IMR-90 (cell line): ENCODE data around the gene F12. TPM values are rescaled to one million over a fixed set of nuclear protein-coding genes. Genes with fewer than 3 reads are reported as not detected.
A peak's percentile ranks its signal among the peaks of the same experiment; 100 is the strongest.

Experiments
- ATAC-seq: fragments of 200-7000 bp; cut with Tn5 transposase; 2 replicates; pipeline ENCODE4 v1.9.1; 2020; ENCODE audit warnings: low read depth, mild to moderate bottlenecking, moderate library complexity
- BruUV-seq: library from RNA; stranded (reverse); fragments of 400-500 nt; replicated peaks from 2 replicates; lab custom pipeline; 2021; lab: Mats Ljungman, UMichigan
- CTCF ChIA-PET: fragments of 300-600 bp; formaldehyde crosslinking; extraction: SDS; loops from one replicate; lab custom pipeline; 2021; ENCODE audit warnings: antibody characterized with exemption; lab: Yijun Ruan, JAX
- POLR2A ChIA-PET: fragments of 300-600 bp; sonication (Branson Sonifier 250); formaldehyde crosslinking; loops from one replicate; lab custom pipeline; 2022; ENCODE audit warnings: antibody characterized with exemption; ENCODE audit not compliant: unreplicated experiment; lab: Charles Lee
- DNase-seq: peaks from one replicate; pipeline ENCODE4 v3.0.0; 2013
- H2AFZ ChIP-seq: replicated peaks from 2 replicates; pipeline ENCODE3; 2013; ENCODE audit warnings: low read length, mild to moderate bottlenecking; ENCODE audit not compliant: poor library complexity
- H2AK5ac ChIP-seq: 2 replicates; pipeline ENCODE4 v1.6.1; 2013; ENCODE audit warnings: low read depth, low read length, inconsistent platforms
- H2AK9ac ChIP-seq: replicated peaks from 2 replicates; pipeline ENCODE3; 2013; ENCODE audit warnings: mild to moderate bottlenecking, low read depth, low read length, moderate library complexity; ENCODE audit not compliant: poor library complexity
- H2BK120ac ChIP-seq: 2 replicates; pipeline ENCODE4 v1.6.1; 2013; ENCODE audit warnings: low read depth, low read length, inconsistent platforms
- H2BK15ac ChIP-seq: 3 replicates; pipeline ENCODE4 v1.6.1; 2013; ENCODE audit warnings: low read depth, low read length, inconsistent platforms
- H2BK20ac ChIP-seq: 2 replicates; pipeline ENCODE4 v1.6.1; 2013; ENCODE audit warnings: low read depth, mild to moderate bottlenecking, inconsistent platforms, low read length, moderate library complexity
- H2BK5ac ChIP-seq: 2 replicates; pipeline ENCODE4 v1.6.1; 2013; ENCODE audit warnings: mild to moderate bottlenecking, low read depth, low read length, inconsistent platforms; ENCODE audit not compliant: poor library complexity, severe bottlenecking
- H3K14ac ChIP-seq: replicated peaks from 2 replicates; pipeline ENCODE4 v1.6.1; 2013; ENCODE audit warnings: low read depth, low read length, inconsistent platforms
- H3K18ac ChIP-seq: 2 replicates; pipeline ENCODE4 v1.6.1; 2013; ENCODE audit warnings: low read depth, low read length, control low read depth
- H3K23ac ChIP-seq: 2 replicates; pipeline ENCODE4 v1.6.1; 2013; ENCODE audit warnings: low read depth, low read length, inconsistent platforms
- H3K27ac ChIP-seq: 2 replicates; pipeline ENCODE4 v1.5.1; 2013; ENCODE audit warnings: mild to moderate bottlenecking, control low read depth, low read length; ENCODE audit not compliant: insufficient read depth
- H3K27me3 ChIP-seq: 2 replicates; pipeline ENCODE4 v1.6.1; 2013; ENCODE audit warnings: low read length; ENCODE audit not compliant: control insufficient read depth, insufficient read depth
- H3K36me3 ChIP-seq: 2 replicates; pipeline ENCODE4 v1.6.1; 2013; ENCODE audit warnings: low read length, mixed read lengths; ENCODE audit not compliant: control insufficient read depth, insufficient read depth
- H3K4ac ChIP-seq: 2 replicates; pipeline ENCODE4 v1.6.1; 2013; ENCODE audit warnings: low read depth, low read length, inconsistent platforms
- H3K4me1 ChIP-seq: 2 replicates; pipeline ENCODE4 v1.6.1; 2013; ENCODE audit warnings: low read length, mixed read lengths; ENCODE audit not compliant: control insufficient read depth, insufficient read depth
- H3K4me2 ChIP-seq: 2 replicates; pipeline ENCODE4 v1.6.1; 2013; ENCODE audit warnings: low read depth, mild to moderate bottlenecking, control low read depth, low read length, moderate library complexity
- H3K4me3 ChIP-seq: 2 replicates; pipeline ENCODE4 v1.5.1; 2013; ENCODE audit warnings: low read depth, mild to moderate bottlenecking, control low read depth, low read length, moderate library complexity; ENCODE audit not compliant: insufficient read depth
- H3K56ac ChIP-seq: 2 replicates; pipeline ENCODE4 v1.6.1; 2013; ENCODE audit warnings: low read length, inconsistent platforms; ENCODE audit not compliant: insufficient read depth; ENCODE audit errors: extremely low read depth
- H3K79me1 ChIP-seq, 2 experiments: 2 replicates each; pipeline ENCODE4 v1.6.1; 2013; ENCODE audit warnings: low read length in 2 of 2, inconsistent platforms in 1 of 2, low read depth in 1 of 2
- H3K9ac ChIP-seq: 2 replicates; pipeline ENCODE4 v1.6.1; 2013; ENCODE audit warnings: low read depth, low read length, control low read depth
- H3K9me1 ChIP-seq: 2 replicates; pipeline ENCODE4 v1.6.1; 2013; ENCODE audit warnings: low read length, inconsistent platforms; ENCODE audit not compliant: insufficient read depth
- H3K9me3 ChIP-seq: 2 replicates; pipeline ENCODE4 v1.6.1; 2013; ENCODE audit warnings: low read length; ENCODE audit not compliant: control insufficient read depth, insufficient read depth
- H4K20me1 ChIP-seq: 2 replicates; pipeline ENCODE4 v1.6.1; 2013; ENCODE audit warnings: low read length, inconsistent platforms; ENCODE audit not compliant: insufficient read depth
- H4K5ac ChIP-seq: 2 replicates; pipeline ENCODE4 v1.6.1; 2013; ENCODE audit warnings: mild to moderate bottlenecking, low read depth, low read length, control low read depth
- H4K8ac ChIP-seq, 2 experiments: 2 replicates each; pipeline ENCODE4 v1.6.1; 2013; ENCODE audit warnings: low read depth in 2 of 2, low read length in 2 of 2, control low read depth in 1 of 2, inconsistent platforms in 1 of 2
- H4K91ac ChIP-seq: 2 replicates; pipeline ENCODE4 v1.6.1; 2013; ENCODE audit warnings: low read depth, low read length, inconsistent platforms; ENCODE audit not compliant: insufficient read depth
- MAZ ChIP-seq: IDR thresholded peaks from 2 replicates; pipeline ENCODE4 v1.6.1; 2012; ENCODE audit warnings: low read depth, mild to moderate bottlenecking, low read length, improper control_type of control experiment, moderate library complexity, borderline replicate concordance
- WGBS, 2 experiments: methylation state at CpG; one replicate each; pipeline versions ENCODE4 v1.1.5 to v1.1.7; 2013; ENCODE audit warnings: missing lambda C conversion rate in 2 of 2; ENCODE audit not compliant: insufficient read length in 1 of 2; ENCODE audit errors: extremely low coverage in 2 of 2; 5-methylcytosine and 5-hydroxymethylcytosine counted together
- dilution Hi-C: fragments of 300-500 bp; cut with HindIII; formaldehyde crosslinking; loops from one replicate; pipeline ENCODE4 v1.14.3; 2018; ENCODE audit warnings: low sequenced_read_pairs; ENCODE audit not compliant: unreplicated experiment
- in situ Hi-C: fragments of 300-500 bp; cut with MboI; formaldehyde crosslinking; loops from 3 replicates; pipeline ENCODE4 v1.14.3; 2019; ENCODE audit warnings: low sequenced_read_pairs, inconsistent platforms, mixed read lengths
- intact Hi-C: fragments of 100-400 bp; cut with micrococcal nuclease; formaldehyde crosslinking; loops from 2 replicates; pipeline ENCODE4 v1.10.0; 2022
- polyA plus RNA-seq, 3 experiments: library from polyadenylated mRNA; depleted of rRNA; stranded (reverse); fragments of >200 nt; gene quantifications; 2 replicates each; pipeline ENCODE4 v1.2.3, GENCODE V29; 2012; ENCODE audit warnings: low replicate concordance in 1 of 3
- total RNA-seq: library from RNA; depleted of rRNA; stranded (reverse); fragments of >200 nt; gene quantifications from 2 replicates; pipeline ENCODE4 v1.2.3, GENCODE V29; 2012
- TF ChIP-seq, protein P1 (sequence below): fragments of 150-350 bp; IDR thresholded peaks from 2 replicates; pipeline ENCODE4 v1.6.1; 2017; ENCODE audit warnings: mild to moderate bottlenecking, antibody characterized with exemption, low read length, low read depth
- TF ChIP-seq, protein P2 (sequence below): conservative IDR thresholded peaks from 2 replicates; pipeline ENCODE4 v1.5.1; 2012; ENCODE audit warnings: mild to moderate bottlenecking, low read depth, low read length, improper control_type of control experiment

F12 gene
- total and polyA plus RNA-seq, 2 of the 4 experiments (the other 2 are of a cell fraction) = 0.36 to 1.2 TPM

DNA sequence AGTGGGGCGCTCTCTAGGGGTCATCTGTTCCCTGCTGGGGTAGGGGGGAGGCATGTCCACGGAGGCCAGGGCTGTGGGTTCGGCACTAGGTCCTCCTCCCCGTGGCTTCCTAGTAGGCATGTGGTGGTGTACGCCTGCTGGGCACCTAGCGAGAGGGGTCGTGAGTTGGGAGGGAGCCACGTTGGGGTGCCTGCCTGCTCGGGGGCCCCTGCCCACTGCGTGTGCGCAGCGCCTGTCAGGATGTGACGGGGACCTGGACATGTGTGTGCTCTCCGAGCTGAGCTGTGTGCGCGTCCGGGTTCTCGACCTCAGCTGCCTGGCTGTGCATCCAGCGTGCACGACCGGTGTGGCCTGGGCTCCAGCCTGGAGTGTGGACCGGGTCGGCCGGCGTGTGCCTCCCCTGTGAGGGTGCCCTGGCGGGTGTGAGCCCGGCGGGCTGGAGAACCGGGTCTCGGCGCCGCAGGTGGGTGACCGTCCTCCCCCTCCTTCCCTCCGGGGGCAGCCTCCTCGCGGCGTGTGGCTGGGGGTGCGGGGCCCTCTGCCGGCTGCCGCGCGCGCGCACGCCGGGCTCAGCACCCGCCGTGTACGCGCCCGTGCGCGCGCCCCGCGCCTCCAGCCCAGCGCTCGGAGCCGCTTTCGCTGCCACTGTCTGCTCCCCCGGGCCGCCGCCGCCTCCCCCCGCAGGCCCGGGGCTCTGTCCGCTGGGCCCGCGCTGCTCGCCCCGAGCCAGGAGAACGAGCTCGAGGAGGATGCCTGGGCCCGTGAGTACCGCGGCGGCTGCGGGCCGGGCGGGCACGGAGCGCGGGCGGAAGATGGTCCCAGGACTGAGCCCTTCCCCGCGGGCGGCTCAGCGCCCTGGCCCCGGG is 37.1 kb upstream of the F12 start, which contains the start of gene PRR7:
PRR7 (plus strand) TSS at position 615 of the 866 bp plus-strand sequence. CDS start 8,254 bp downstream, outside the sequence.
- Histone ChIP-seq H3K4me1 (peaks cover 10% of the 10 kb centered on the region), H2AK5ac (peak within 1 kb of the TSS; percentile 82), H3K9ac (peak within 1 kb of the TSS; percentile 69), H4K91ac (peak within 1 kb of the TSS; percentile 28), H4K5ac (peak within 1 kb of the TSS; percentile 77; the same call in 1 of the 2 replicates), H2BK15ac (no peak within 1 kb of the TSS), H3K18ac (peak within 1 kb of the TSS; percentile 7; the same call in 1 of the 2 replicates), H2AK9ac (peak within 1 kb of the TSS; percentile 82), H3K4ac (peak within 1 kb of the TSS; percentile 82), H2BK120ac (peak within 1 kb of the TSS; percentile 42; the same call in 1 of the 2 replicates), H4K20me1 (peaks cover 11% of the 10 kb centered on the region; the same call in 1 of the 2 replicates), H2BK5ac (peak within 1 kb of the TSS; percentile 40), H2BK20ac (no peak within 1 kb of the TSS), H4K8ac (peak within 1 kb of the TSS; percentile 66 to 92), H2AFZ (peak within 1 kb of the TSS; percentile 99), H3K27ac (peak within 1 kb of the TSS; percentile 73; the same call in 1 of the 2 replicates), H3K4me3 (peak within 1 kb of the TSS; percentile 92), H3K79me1 (peaks cover 0 to 4% of the 10 kb centered on the region in 2 experiments; a peak in 1 of 4 replicates), H3K9me1 (peaks cover 4% of the 10 kb centered on the region; the same call in 1 of the 2 replicates), H3K56ac (0 out of 2 replicates have a peak within 1 kb of the TSS, but pooled peaks have one; percentile 1), H3K27me3 (no peaks in the 10 kb centered on the region), H3K9me3 (no peaks in the 10 kb centered on the region), H3K14ac (peak within 1 kb of the TSS; percentile 68), H3K36me3 (no peaks in the 10 kb centered on the region; the same call in 1 of the 2 replicates), H3K4me2 (peak within 1 kb of the TSS; percentile 96), H3K23ac (peak within 1 kb of the TSS; percentile 89; the same call in 1 of the 2 replicates)
- dilution Hi-C loops (no loop called here), intact Hi-C loops (loop anchor here (2.0 kb wide), 2 partner anchors 42 to 56 kb away; no protein-coding TSS in a partner anchor), in situ Hi-C loops (loop anchor here (5.0 kb wide), 2 partner anchors 39 to 134 kb away; partner anchors contain the start of genes F12 and MXD3)
- no TSS peak for BruUV-seq
- TF ChIP-seq MAZ = 0 out of 2 replicates have a peak, but pooled peaks have one; percentile 52
- TF ChIP-seq, protein P1, sequence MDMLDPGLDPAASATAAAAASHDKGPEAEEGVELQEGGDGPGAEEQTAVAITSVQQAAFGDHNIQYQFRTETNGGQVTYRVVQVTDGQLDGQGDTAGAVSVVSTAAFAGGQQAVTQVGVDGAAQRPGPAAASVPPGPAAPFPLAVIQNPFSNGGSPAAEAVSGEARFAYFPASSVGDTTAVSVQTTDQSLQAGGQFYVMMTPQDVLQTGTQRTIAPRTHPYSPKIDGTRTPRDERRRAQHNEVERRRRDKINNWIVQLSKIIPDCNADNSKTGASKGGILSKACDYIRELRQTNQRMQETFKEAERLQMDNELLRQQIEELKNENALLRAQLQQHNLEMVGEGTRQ = no peak
- TF ChIP-seq, protein P2, sequence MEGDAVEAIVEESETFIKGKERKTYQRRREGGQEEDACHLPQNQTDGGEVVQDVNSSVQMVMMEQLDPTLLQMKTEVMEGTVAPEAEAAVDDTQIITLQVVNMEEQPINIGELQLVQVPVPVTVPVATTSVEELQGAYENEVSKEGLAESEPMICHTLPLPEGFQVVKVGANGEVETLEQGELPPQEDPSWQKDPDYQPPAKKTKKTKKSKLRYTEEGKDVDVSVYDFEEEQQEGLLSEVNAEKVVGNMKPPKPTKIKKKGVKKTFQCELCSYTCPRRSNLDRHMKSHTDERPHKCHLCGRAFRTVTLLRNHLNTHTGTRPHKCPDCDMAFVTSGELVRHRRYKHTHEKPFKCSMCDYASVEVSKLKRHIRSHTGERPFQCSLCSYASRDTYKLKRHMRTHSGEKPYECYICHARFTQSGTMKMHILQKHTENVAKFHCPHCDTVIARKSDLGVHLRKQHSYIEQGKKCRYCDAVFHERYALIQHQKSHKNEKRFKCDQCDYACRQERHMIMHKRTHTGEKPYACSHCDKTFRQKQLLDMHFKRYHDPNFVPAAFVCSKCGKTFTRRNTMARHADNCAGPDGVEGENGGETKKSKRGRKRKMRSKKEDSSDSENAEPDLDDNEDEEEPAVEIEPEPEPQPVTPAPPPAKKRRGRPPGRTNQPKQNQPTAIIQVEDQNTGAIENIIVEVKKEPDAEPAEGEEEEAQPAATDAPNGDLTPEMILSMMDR = 0 out of 2 replicates have a peak, but pooled peaks have one; percentile 9
- WGBS, 2 experiments = 2% methylated on average over 24 of the region's 89 CpGs; no CpG with 5 or more reads in 1 of the 2 experiments
- DNase-seq = peak; percentile 64
- ChIA-PET CTCF (interaction anchor here (1.0 to 4.7 kb wide), 2 partner anchors 42 to 55 kb away, joined by 3 to 28 read pairs; no protein-coding TSS in a partner anchor), POLR2A (no interaction called here)
- peak; percentile 77 for ATAC-seq
